GM18951 (cell line): Measurements from ENCODE around the gene ARHGEF38.

Experiments
- POLR2A ChIP-seq: IDR thresholded peaks from 4 replicates; pipeline ENCODE4 v1.6.1; 2011; ENCODE audit warnings: mild to moderate bottlenecking; ENCODE audit not compliant: insufficient read length, insufficient read depth; ENCODE audit errors: extremely low read depth
- in situ Hi-C: fragments of 300-500 bp; cut with MboI; formaldehyde crosslinking; loops from one replicate; pipeline ENCODE4 v1.12.0; 2022; ENCODE audit warnings: low sequenced_read_pairs, mixed read lengths, inconsistent platforms; ENCODE audit not compliant: unreplicated experiment

Gene ARHGEF38

GRCh38 chr4:105572296-105572695 lies 19.9 kb downstream of the ARHGEF38 start:
- no peak for TF ChIP-seq POLR2A
- in situ Hi-C loops, result no loop called here

GRCh38 chr4:105586638-105587328 lies 34.4 kb downstream of the ARHGEF38 start:
- in situ Hi-C loops, result no loop called here
- TF ChIP-seq POLR2A, result no peak

- TF ChIP-seq POLR2A, result no peak
- in situ Hi-C loops, result no loop called here
Observed at GRCh38 chr4:105587841-105588240, 35.4 kb downstream of the ARHGEF38 start.

- TF ChIP-seq POLR2A, result no peak
Observed at GRCh38 chr4:105588252-105588651, 35.8 kb downstream of the ARHGEF38 start.

GRCh38 chr4:105591573-105591972 lies 39.2 kb downstream of the ARHGEF38 start:
- no peak for TF ChIP-seq POLR2A
- in situ Hi-C loops, result no loop called here

More at GRCh38 chr4:105588252-105588651, 35.8 kb downstream of the ARHGEF38 start:
- in situ Hi-C loops, result no loop called here

- in situ Hi-C loops, result no loop called here
- TF ChIP-seq POLR2A, result no peak
Observed at GRCh38 chr4:105594099-105595010, 41.9 kb downstream of the ARHGEF38 start.

- no peak for TF ChIP-seq POLR2A
- in situ Hi-C loops, result no loop called here
Observed at GRCh38 chr4:105596684-105597083, 44.3 kb downstream of the ARHGEF38 start.

- in situ Hi-C loops, result no loop called here
- TF ChIP-seq POLR2A, result no peak
Observed at GRCh38 chr4:105598052-105598451, 45.6 kb downstream of the ARHGEF38 start.

- in situ Hi-C loops, result no loop called here
Observed at GRCh38 chr4:105598787-105599186, 46.4 kb downstream of the ARHGEF38 start.

GRCh38 chr4:105599482-105599881 lies 47.1 kb downstream of the ARHGEF38 start:
- in situ Hi-C loops, result no loop called here
- no peak for TF ChIP-seq POLR2A

More at GRCh38 chr4:105598787-105599186, 46.4 kb downstream of the ARHGEF38 start:
- no peak for TF ChIP-seq POLR2A

- TF ChIP-seq POLR2A, result no peak
- in situ Hi-C loops, result no loop called here
Observed at GRCh38 chr4:105599932-105600655, 47.7 kb downstream of the ARHGEF38 start.

- no peak for TF ChIP-seq POLR2A
- in situ Hi-C loops, result no loop called here
Observed at GRCh38 chr4:105600951-105601350, 48.5 kb downstream of the ARHGEF38 start.

- in situ Hi-C loops, result no loop called here
- no peak for TF ChIP-seq POLR2A
Observed at GRCh38 chr4:105601406-105601805, 49.0 kb downstream of the ARHGEF38 start.
